Measurements from ENCODE around the gene AFAP1. TPM values are rescaled to one million over a fixed set of nuclear protein-coding genes. Genes with fewer than 3 reads are reported as not detected.

AFAP1 gene
- total RNA-seq, 1 donor from 2014 or later: 19.3 TPM

- no peak for DNase-seq (ENCODE audit: low read depth in 2 of 2)
Measured at GRCh38 chr4:7772711-7773385, 166.8 kb downstream of the AFAP1 start.

- DNase-seq (ENCODE audit: low read depth in 2 of 2): no peak
Measured at GRCh38 chr4:7771541-7772507, 167.8 kb downstream of the AFAP1 start.

- DNase-seq (ENCODE audit: low read depth in 2 of 2): no peak
Measured at GRCh38 chr4:7771056-7771455, 168.6 kb downstream of the AFAP1 start.

- no peak for DNase-seq (ENCODE audit: low read depth in 2 of 2)
Measured at GRCh38 chr4:7770224-7771050, 169.2 kb downstream of the AFAP1 start.

GRCh38 chr4:7769396-7770223 lies 170.1 kb downstream of the AFAP1 start:
- DNase-seq (ENCODE audit: low read depth in 2 of 2): no peak

- no peak for DNase-seq (ENCODE audit: low read depth in 2 of 2)
Measured at GRCh38 chr4:7768736-7769135, 170.9 kb downstream of the AFAP1 start.

- no peak for DNase-seq (ENCODE audit: low read depth in 2 of 2)
Measured at GRCh38 chr4:7767966-7768365, 171.7 kb downstream of the AFAP1 start.

- no peak for DNase-seq (ENCODE audit: low read depth in 2 of 2)
Measured at GRCh38 chr4:7767526-7767925, 172.1 kb downstream of the AFAP1 start.

- DNase-seq (ENCODE audit: low read depth in 2 of 2): peak; percentile 31 to 51
Measured at GRCh38 chr4:7766661-7767345, 172.9 kb downstream of the AFAP1 start.

GRCh38 chr4:7766086-7766485 lies 173.6 kb downstream of the AFAP1 start:
- no peak for DNase-seq (ENCODE audit: low read depth in 2 of 2)

GRCh38 chr4:7765666-7766065 lies 174.0 kb downstream of the AFAP1 start:
- no peak for DNase-seq (ENCODE audit: low read depth in 2 of 2)

- DNase-seq (ENCODE audit: low read depth in 2 of 2): no peak
Measured at GRCh38 chr4:7764466-7764865, 175.2 kb downstream of the AFAP1 start.

- peak in 1 of 2 donors; percentile 67 for DNase-seq (ENCODE audit: low read depth in 2 of 2)
Measured at GRCh38 chr4:7763788-7764187, 175.9 kb downstream of the AFAP1 start.

- DNase-seq (ENCODE audit: low read depth in 2 of 2): no peak
Measured at GRCh38 chr4:7763106-7763505, 176.6 kb downstream of the AFAP1 start.

- no peak for DNase-seq (ENCODE audit: low read depth in 2 of 2)
Measured at GRCh38 chr4:7762376-7763030, 177.2 kb downstream of the AFAP1 start.

GRCh38 chr4:7761720-7762119 lies 177.9 kb downstream of the AFAP1 start:
- DNase-seq (ENCODE audit: low read depth in 2 of 2): peak; percentile 43 to 77

- DNase-seq (ENCODE audit: low read depth in 2 of 2): no peak
Measured at GRCh38 chr4:7761312-7761711, 178.3 kb downstream of the AFAP1 start.

- DNase-seq (ENCODE audit: low read depth in 2 of 2): no peak
Measured at GRCh38 chr4:7760706-7761105, 179.0 kb downstream of the AFAP1 start.

GRCh38 chr4:7760228-7760627 lies 179.4 kb downstream of the AFAP1 start:
- DNase-seq (ENCODE audit: low read depth in 2 of 2): no peak

GRCh38 chr4:7759635-7760034 lies 180.0 kb downstream of the AFAP1 start:
- DNase-seq (ENCODE audit: low read depth in 2 of 2): no peak
